Activated T-helper 2 cell treated with anti-CD3 and anti-CD28 coated beads, Interferon-gamma antibody, Interleukin-2, Interleukin-4, amounts not matched to agents 10 μg/mL and 5 μg/mL and 100 μg/mL, durations not matched to agents 14 hours and 24 hours and 36 hours (primary cell): Measurements from ENCODE around the gene GRIN2B. TPM values are rescaled to one million over a fixed set of nuclear protein-coding genes. Genes with fewer than 3 reads are reported as not detected.

Experiments
- DNase-seq: peaks from one replicate; pipeline ENCODE4 v3.0.0; 2021; ENCODE audit warnings: low spot score
- H3K27ac Mint-ChIP-seq: one replicate; pipeline ENCODE4 v1.8.0; 2021; ENCODE audit warnings: mixed read lengths
- H3K27me3 Mint-ChIP-seq: one replicate; pipeline ENCODE4 v1.8.0; 2021; ENCODE audit warnings: low read depth, mixed read lengths
- H3K36me3 Mint-ChIP-seq: one replicate; pipeline ENCODE4 v1.8.0; 2021; ENCODE audit warnings: low read depth, mixed read lengths
- H3K4me1 Mint-ChIP-seq: one replicate; pipeline ENCODE4 v1.8.0; 2021; ENCODE audit warnings: low read depth, mixed read lengths
- H3K4me3 Mint-ChIP-seq: one replicate; pipeline ENCODE4 v1.8.0; 2021; ENCODE audit warnings: low read depth, mild to moderate bottlenecking, moderate library complexity, mixed read lengths
- H3K9me3 Mint-ChIP-seq: one replicate; pipeline ENCODE4 v1.8.0; 2021; ENCODE audit warnings: mixed read lengths
- intact Hi-C: fragments of 100-400 bp; cut with micrococcal nuclease; formaldehyde crosslinking; loops from one replicate; pipeline ENCODE4 v1.15.1; 2023
- total RNA-seq: library from RNA; stranded (reverse); gene quantifications from 2 replicates; pipeline ENCODE4 v1.2.3, GENCODE V29; 2022

GRIN2B gene
- total RNA-seq, 1 donor from 2014 or later, result not detected

DNA sequence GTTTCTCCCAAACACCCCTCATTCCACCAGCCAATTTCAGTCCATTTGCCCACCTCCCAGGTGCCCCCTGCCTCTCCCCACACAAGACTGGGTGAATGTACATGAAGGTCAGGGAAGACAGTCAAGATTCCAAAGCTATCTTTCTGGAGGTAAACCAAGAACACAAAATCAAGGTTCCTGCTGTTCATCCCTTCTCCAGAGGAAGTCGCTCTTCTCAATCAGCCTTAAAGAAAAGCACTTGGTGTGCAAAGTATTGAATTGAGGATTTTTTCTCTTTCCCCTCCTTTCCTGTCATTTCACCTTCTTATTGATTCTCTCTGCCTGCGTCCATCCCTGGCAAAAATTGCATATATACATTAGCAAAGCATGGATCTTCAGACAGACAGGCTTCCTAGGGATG lies 4.5 kb downstream of the GRIN2B start:
- Mint-ChIP-seq H3K27ac (no peak overlapping the region), H3K4me1 (no peaks in the 10 kb centered on the region), H3K4me3 (no peak overlapping the region), H3K9me3 (no peaks in the 10 kb centered on the region), H3K27me3 (peaks cover 34% of the 10 kb centered on the region), H3K36me3 (no peaks in the 10 kb centered on the region)
- intact Hi-C loops, result no loop called here
- DNase-seq, result no peak

DNA sequence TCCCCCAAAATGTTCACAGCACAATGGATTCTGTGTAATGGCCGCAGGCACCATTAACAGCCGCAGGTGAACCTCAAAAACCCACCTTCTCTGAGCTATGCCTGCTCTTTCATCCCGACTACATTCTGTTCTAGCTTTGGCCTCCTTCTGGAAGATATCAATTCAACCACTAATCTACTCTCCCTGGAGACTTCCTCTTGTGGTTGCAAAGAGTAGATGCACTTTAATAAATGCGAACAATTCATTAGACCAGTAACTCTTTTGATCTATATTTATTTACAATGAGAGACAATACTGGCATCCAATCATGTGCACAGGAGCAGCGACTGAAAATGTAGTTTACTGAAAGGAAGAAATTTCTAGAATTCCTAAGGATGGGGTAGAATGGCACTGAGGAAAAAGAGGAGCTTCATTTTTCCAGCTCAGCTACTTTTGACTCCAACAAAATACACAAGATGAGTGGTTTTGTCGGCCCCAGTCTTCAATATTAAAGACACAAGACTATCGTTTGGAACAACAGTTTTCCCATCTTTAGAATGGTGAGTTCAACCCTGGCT lies 5.3 kb downstream of the GRIN2B start:
- no peak overlapping the region for H3K27ac Mint-ChIP-seq
- H3K4me1 Mint-ChIP-seq, result no peaks in the 10 kb centered on the region
- no peaks in the 10 kb centered on the region for H3K36me3 Mint-ChIP-seq
- H3K9me3 Mint-ChIP-seq, result no peaks in the 10 kb centered on the region
- intact Hi-C loops, result no loop called here
- no peak overlapping the region for H3K4me3 Mint-ChIP-seq
- peaks cover 29% of the 10 kb centered on the region for H3K27me3 Mint-ChIP-seq
- no peak for DNase-seq

DNA sequence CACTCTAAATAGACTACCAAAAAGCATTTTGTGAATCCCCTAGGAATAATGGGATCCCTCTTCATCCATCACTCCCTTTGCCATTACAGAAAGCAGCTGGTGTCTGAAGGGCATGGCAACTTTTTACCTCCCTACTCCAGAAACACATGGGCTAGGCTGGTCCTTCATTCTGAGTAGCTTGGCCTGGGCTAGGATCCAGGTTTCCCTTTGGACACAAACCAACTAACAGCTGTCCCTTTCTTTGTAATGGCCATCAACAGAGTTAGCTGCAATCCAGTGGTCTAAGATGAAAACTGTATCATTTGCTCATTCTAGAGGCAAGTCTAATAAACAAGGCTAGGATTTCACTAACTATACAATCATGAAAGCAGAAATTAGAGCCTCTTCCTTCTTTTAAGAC lies 7.4 kb downstream of the GRIN2B start:
- Mint-ChIP-seq H3K36me3 (no peaks in the 10 kb centered on the region), H3K4me3 (no peak overlapping the region), H3K9me3 (no peaks in the 10 kb centered on the region), H3K27ac (no peak overlapping the region), H3K4me1 (no peaks in the 10 kb centered on the region), H3K27me3 (peaks cover 9% of the 10 kb centered on the region)
- intact Hi-C loops, result no loop called here
- no peak for DNase-seq

- Mint-ChIP-seq H3K36me3 (no peaks in the 10 kb centered on the region), H3K27ac (no peak overlapping the region), H3K27me3 (no peaks in the 10 kb centered on the region), H3K9me3 (no peaks in the 10 kb centered on the region), H3K4me1 (no peaks in the 10 kb centered on the region), H3K4me3 (no peak overlapping the region)
- DNase-seq, result no peak
- intact Hi-C loops, result no loop called here
Measured at GRCh38 chr12:13970803-13971202, 10.6 kb downstream of the GRIN2B start.

DNA sequence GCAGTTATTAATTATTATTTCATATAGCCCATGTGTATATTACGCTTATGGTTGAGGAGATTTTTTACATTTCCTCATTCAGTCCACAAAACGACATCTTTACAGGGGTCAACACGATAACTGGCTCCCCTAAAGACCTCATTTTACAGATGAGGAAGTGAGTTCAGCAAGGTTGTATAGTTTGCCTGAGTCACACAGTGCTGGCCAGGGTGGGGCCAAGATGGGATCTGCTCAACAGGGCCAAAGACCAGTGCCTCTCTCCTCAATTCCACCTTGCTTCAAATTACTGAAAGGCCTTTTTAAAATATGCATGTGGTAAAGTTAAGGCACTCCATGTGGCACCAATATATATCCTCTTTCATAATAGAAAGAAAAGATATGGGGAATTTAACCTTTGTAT lies 13.1 kb downstream of the GRIN2B start:
- DNase-seq, result no peak
- Mint-ChIP-seq H3K4me3 (no peak overlapping the region), H3K9me3 (no peaks in the 10 kb centered on the region), H3K4me1 (no peaks in the 10 kb centered on the region), H3K27me3 (no peaks in the 10 kb centered on the region), H3K27ac (no peak overlapping the region), H3K36me3 (no peaks in the 10 kb centered on the region)
- intact Hi-C loops, result no loop called here

DNA sequence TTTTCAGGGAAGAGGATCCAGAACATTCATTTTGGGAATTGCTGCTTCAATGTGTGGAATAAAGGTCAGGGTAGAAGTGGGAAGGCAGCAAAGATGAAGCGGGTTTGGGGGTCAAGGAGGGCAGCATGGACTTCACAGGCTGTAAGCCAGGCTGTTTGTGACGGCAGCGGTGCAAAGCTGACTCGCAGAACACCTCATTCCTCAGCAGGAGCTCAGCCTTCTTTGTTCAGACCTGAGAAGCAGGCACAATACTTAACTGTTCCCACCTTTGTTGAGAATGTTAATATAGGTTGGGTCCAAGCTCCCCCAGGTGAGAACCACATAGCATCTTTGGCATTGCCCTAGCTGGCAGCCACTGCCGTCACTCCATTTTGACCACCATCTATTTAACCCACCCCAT lies 16.7 kb downstream of the GRIN2B start:
- intact Hi-C loops, result no loop called here
- no peaks in the 10 kb centered on the region for H3K4me1 Mint-ChIP-seq
- H3K36me3 Mint-ChIP-seq, result no peaks in the 10 kb centered on the region
- no peak overlapping the region for H3K27ac Mint-ChIP-seq
- no peak overlapping the region for H3K4me3 Mint-ChIP-seq
- no peaks in the 10 kb centered on the region for H3K27me3 Mint-ChIP-seq
- no peak for DNase-seq
- H3K9me3 Mint-ChIP-seq, result no peaks in the 10 kb centered on the region

DNA sequence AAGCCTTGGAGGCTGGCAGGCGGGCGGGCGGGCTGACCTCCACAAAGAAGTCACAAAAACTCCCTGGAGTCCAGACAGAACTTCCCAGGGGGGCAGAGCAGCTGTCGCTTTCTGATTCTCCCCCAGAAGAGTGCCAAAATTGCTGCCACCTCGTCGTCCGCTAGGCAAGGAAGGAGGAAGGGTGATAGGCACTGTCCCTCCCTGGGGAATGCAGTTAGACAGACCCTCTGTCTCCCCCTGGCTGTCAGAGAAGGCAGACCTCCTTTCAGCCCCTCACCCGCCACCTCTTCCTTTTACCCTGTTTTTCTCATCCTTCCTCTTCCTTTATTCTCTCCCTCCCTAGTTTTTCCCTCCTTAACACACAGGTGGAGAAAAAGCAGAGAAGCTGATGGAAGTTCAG lies 18.7 kb downstream of the GRIN2B start:
- H3K27ac Mint-ChIP-seq, result no peak overlapping the region
- no peaks in the 10 kb centered on the region for H3K4me1 Mint-ChIP-seq
- no peaks in the 10 kb centered on the region for H3K9me3 Mint-ChIP-seq
- H3K27me3 Mint-ChIP-seq, result no peaks in the 10 kb centered on the region
- no peak for DNase-seq
- intact Hi-C loops, result no loop called here
- no peak overlapping the region for H3K4me3 Mint-ChIP-seq
- no peaks in the 10 kb centered on the region for H3K36me3 Mint-ChIP-seq

DNA sequence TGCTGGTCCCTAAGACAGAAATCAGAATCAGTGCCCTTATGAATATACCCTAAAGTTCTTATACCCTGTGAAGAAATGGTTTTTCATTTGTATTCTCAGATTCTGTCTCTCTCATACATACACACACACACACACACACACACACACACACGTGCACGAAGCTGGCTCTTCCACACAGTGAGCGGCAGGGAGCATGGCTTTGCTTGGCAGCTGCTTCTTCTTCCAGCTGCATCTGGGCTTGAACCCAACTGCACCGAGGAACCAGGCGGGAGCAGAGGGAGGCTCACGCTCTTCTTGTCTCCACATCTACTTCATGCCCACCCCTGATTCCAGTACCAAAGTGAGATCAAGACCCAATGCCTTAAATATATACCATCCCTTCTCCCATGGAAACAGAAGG lies 19.4 kb downstream of the GRIN2B start:
- Mint-ChIP-seq H3K4me1 (no peaks in the 10 kb centered on the region), H3K27ac (no peak overlapping the region), H3K36me3 (no peaks in the 10 kb centered on the region), H3K9me3 (no peaks in the 10 kb centered on the region), H3K4me3 (no peak overlapping the region), H3K27me3 (no peaks in the 10 kb centered on the region)
- no peak for DNase-seq
- intact Hi-C loops, result no loop called here

DNA sequence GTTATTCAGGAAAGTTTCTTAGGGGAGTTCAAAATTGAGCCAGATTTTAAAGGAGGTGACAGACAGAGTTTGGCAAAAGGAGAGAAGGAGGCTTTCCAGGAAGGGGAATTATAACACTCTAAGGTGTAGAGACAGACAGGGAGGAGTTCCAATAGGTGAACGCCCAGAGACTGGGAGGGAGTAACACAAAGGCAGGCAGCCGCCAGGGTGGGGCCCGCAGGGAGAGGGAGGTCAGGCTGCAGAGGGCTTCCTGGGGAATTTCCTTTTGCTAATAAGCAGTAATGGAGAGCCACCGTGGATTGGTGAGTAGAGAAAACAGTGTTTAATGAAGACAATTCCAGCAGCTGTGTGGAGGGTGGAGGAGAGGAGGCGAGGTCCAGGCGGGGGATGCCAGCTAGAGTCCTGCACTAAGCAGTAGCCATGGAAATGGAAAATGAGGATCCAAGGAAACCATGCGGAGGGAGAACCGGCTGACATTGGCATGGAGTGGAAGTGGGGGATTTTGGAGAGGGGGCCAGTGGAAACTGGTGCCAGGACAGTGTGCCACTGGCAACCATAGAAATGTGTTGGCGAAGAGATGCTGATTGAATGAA lies 22.2 kb downstream of the GRIN2B start:
- H3K27ac Mint-ChIP-seq, result no peak overlapping the region
- no peaks in the 10 kb centered on the region for H3K4me1 Mint-ChIP-seq
- no peaks in the 10 kb centered on the region for H3K9me3 Mint-ChIP-seq
- H3K36me3 Mint-ChIP-seq, result no peaks in the 10 kb centered on the region
- no peak for DNase-seq
- H3K27me3 Mint-ChIP-seq, result no peaks in the 10 kb centered on the region
- intact Hi-C loops, result no loop called here
- H3K4me3 Mint-ChIP-seq, result no peak overlapping the region

- intact Hi-C loops, result no loop called here
- no peaks in the 10 kb centered on the region for H3K36me3 Mint-ChIP-seq
- H3K27me3 Mint-ChIP-seq, result no peaks in the 10 kb centered on the region
- H3K27ac Mint-ChIP-seq, result no peak overlapping the region
- H3K4me3 Mint-ChIP-seq, result no peak overlapping the region
- no peak for DNase-seq
- H3K9me3 Mint-ChIP-seq, result no peaks in the 10 kb centered on the region
- no peaks in the 10 kb centered on the region for H3K4me1 Mint-ChIP-seq
Measured at GRCh38 chr12:13957576-13957975, 23.8 kb downstream of the GRIN2B start.

DNA sequence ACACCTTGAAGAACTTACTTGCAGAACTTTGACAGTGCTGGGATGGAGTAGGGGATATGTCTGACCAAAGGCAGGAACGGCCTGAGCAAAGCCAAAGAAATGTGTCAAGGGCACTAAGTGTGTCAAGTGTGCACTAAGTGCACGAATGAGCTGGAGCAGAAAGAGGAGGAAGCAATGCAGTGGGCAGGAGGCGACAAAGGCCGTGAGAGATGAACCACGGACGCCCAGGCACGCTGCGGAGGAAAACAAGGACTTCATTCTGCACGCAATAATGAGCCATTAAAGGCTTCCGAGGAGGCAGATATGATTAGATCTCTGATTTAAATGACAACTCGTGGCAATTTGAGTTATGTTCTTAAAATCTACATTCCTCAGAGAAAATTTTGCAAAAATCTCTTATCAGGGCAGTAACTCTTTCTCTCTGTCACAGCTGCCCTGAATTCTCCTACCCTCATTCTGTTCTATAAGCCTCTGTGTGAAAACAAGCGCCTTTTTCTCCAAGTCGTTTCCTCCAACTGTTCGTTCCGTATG lies 25.3 kb downstream of the GRIN2B start:
- no peak for DNase-seq
- H3K27ac Mint-ChIP-seq, result no peak overlapping the region
- no peaks in the 10 kb centered on the region for H3K36me3 Mint-ChIP-seq
- no peaks in the 10 kb centered on the region for H3K9me3 Mint-ChIP-seq
- H3K27me3 Mint-ChIP-seq, result no peaks in the 10 kb centered on the region
- H3K4me3 Mint-ChIP-seq, result no peak overlapping the region
- intact Hi-C loops, result no loop called here
- no peaks in the 10 kb centered on the region for H3K4me1 Mint-ChIP-seq

GRCh38 chr12:13952096-13952495 lies 29.3 kb downstream of the GRIN2B start:
- no peak for DNase-seq
- Mint-ChIP-seq H3K36me3 (no peaks in the 10 kb centered on the region), H3K4me1 (no peaks in the 10 kb centered on the region), H3K27me3 (no peaks in the 10 kb centered on the region), H3K4me3 (no peak overlapping the region), H3K27ac (no peak overlapping the region), H3K9me3 (no peaks in the 10 kb centered on the region)
- intact Hi-C loops, result no loop called here

DNA sequence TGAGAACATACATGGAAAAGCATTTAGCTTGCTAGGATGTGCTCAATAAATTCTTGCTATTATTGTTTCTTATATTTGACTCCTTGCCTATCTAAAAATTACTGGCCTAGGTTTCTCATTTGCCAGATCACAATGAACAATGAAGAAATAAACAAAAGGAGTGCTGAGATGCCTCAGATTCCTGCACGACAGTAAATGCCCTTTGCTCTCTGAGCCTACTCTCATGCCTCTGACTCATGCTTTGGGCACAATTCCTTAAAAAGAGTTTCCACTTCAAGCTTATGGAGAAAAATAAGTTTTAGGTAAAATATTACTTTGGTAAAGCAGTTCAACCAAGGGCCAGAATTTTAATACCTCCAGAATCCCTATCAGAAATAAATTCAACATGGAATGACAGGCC lies 30.9 kb downstream of the GRIN2B start:
- no peaks in the 10 kb centered on the region for H3K36me3 Mint-ChIP-seq
- H3K27me3 Mint-ChIP-seq, result no peaks in the 10 kb centered on the region
- no peak overlapping the region for H3K27ac Mint-ChIP-seq
- no peak overlapping the region for H3K4me3 Mint-ChIP-seq
- H3K9me3 Mint-ChIP-seq, result no peaks in the 10 kb centered on the region
- no peak for DNase-seq
- intact Hi-C loops, result no loop called here
- H3K4me1 Mint-ChIP-seq, result no peaks in the 10 kb centered on the region

GRCh38 chr12:13948621-13949020 lies 32.8 kb downstream of the GRIN2B start:
- no peak overlapping the region for H3K4me3 Mint-ChIP-seq
- H3K4me1 Mint-ChIP-seq, result no peaks in the 10 kb centered on the region
- H3K36me3 Mint-ChIP-seq, result no peaks in the 10 kb centered on the region
- H3K9me3 Mint-ChIP-seq, result no peaks in the 10 kb centered on the region
- no peak overlapping the region for H3K27ac Mint-ChIP-seq
- intact Hi-C loops, result no loop called here
- peaks cover 1% of the 10 kb centered on the region for H3K27me3 Mint-ChIP-seq
- no peak for DNase-seq
